Astrocyte (in vitro differentiated cells and primary cell): ENCODE results near the gene NTRK1.

Source experiments
- EZH2 ChIP-seq: IDR thresholded peaks from 2 replicates; pipeline ENCODE4 v1.6.1; 2012; ENCODE audit warnings: mild to moderate bottlenecking, low read length, inconsistent platforms; ENCODE audit not compliant: insufficient read depth
- TF ChIP-seq, protein P1 (sequence below): IDR thresholded peaks from 2 replicates; pipeline ENCODE4 v1.5.1; 2011; ENCODE audit warnings: low read depth, mild to moderate bottlenecking, inconsistent platforms, low read length, moderate library complexity; ENCODE audit not compliant: insufficient read depth

DNA sequence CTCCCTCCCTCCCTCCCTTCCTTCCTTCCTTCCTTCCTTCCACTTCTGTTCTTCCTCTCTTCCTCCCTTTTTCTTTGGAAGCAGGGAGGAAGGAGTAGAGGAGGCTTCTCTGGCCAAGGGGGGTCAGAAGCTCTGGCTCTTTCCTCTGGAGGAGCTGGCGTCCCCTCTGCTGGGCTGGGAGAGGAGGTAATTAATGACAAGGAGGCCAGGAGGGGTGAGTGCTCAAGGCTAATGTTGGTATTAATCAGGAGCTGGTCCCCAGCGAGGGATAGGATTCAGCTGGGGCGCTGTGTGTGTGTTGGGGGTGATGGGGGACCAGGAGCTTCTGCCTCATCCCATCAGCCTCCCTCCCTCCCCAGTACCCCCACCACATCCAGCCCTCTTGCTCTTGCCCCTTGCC is 26.7 kb downstream of the NTRK1 start:
- TF ChIP-seq, protein P1, sequence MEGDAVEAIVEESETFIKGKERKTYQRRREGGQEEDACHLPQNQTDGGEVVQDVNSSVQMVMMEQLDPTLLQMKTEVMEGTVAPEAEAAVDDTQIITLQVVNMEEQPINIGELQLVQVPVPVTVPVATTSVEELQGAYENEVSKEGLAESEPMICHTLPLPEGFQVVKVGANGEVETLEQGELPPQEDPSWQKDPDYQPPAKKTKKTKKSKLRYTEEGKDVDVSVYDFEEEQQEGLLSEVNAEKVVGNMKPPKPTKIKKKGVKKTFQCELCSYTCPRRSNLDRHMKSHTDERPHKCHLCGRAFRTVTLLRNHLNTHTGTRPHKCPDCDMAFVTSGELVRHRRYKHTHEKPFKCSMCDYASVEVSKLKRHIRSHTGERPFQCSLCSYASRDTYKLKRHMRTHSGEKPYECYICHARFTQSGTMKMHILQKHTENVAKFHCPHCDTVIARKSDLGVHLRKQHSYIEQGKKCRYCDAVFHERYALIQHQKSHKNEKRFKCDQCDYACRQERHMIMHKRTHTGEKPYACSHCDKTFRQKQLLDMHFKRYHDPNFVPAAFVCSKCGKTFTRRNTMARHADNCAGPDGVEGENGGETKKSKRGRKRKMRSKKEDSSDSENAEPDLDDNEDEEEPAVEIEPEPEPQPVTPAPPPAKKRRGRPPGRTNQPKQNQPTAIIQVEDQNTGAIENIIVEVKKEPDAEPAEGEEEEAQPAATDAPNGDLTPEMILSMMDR = no peak
- TF ChIP-seq EZH2 = no peak
